Smooth muscle cell (in vitro differentiated cells): ENCODE measurements around the gene ARFGAP3. TPM values are rescaled to one million over a fixed set of nuclear protein-coding genes. Genes with fewer than 3 reads are reported as not detected.
A peak's percentile ranks its signal among the peaks of the same experiment; 100 is the strongest.

Experiments
- DNase-seq: peaks from one replicate; lab custom pipeline; 2025; ENCODE audit not compliant: unreplicated experiment; lab: John Stamatoyannopoulos, UW
- H2AFZ ChIP-seq: fragments of 200-600 bp; sonication (generic); 2 replicates; pipeline ENCODE4 v1.6.0; 2016; ENCODE audit warnings: antibody characterized with exemption, low read depth, mild to moderate bottlenecking
- H3F3A ChIP-seq: fragments of 200-600 bp; sonication (generic); 2 replicates; pipeline ENCODE4 v1.6.0; 2017; ENCODE audit warnings: antibody characterized with exemption, low read depth
- H3K27ac ChIP-seq: fragments of 200-600 bp; sonication (generic); 2 replicates; pipeline ENCODE4 v1.5.1; 2016; ENCODE audit warnings: low read depth, mild to moderate bottlenecking
- H3K27me3 ChIP-seq: fragments of 200-600 bp; sonication (generic); 2 replicates; pipeline ENCODE4 v1.6.1; 2016; ENCODE audit warnings: low read depth, mild to moderate bottlenecking
- H3K36me3 ChIP-seq: fragments of 200-600 bp; sonication (generic); 2 replicates; pipeline ENCODE4 v1.5.1; 2016; ENCODE audit warnings: low read depth
- H3K4me1 ChIP-seq: fragments of 200-600 bp; sonication (generic); 2 replicates; pipeline ENCODE4 v1.5.1; 2016; ENCODE audit warnings: low read depth
- H3K4me2 ChIP-seq: fragments of 200-600 bp; sonication (generic); 2 replicates; pipeline ENCODE4 v1.6.0; 2016; ENCODE audit warnings: mild to moderate bottlenecking
- H3K4me3 ChIP-seq: fragments of 200-600 bp; sonication (generic); 2 replicates; pipeline ENCODE4 v1.5.1; 2016; ENCODE audit warnings: mild to moderate bottlenecking
- H3K79me2 ChIP-seq: fragments of 200-600 bp; sonication (generic); 2 replicates; pipeline ENCODE4 v1.6.0; 2016; ENCODE audit warnings: low read depth, mild to moderate bottlenecking
- H3K9ac ChIP-seq: fragments of 200-600 bp; sonication (generic); 2 replicates; pipeline ENCODE4 v1.6.0; 2016; ENCODE audit warnings: low read depth
- H3K9me3 ChIP-seq: fragments of 200-600 bp; sonication (generic); replicated peaks from 2 replicates; pipeline ENCODE4 v1.5.1; 2016; ENCODE audit warnings: low read depth
- H4K20me1 ChIP-seq: fragments of 200-600 bp; sonication (generic); 2 replicates; pipeline ENCODE4 v1.6.0; 2016; ENCODE audit warnings: low read depth
- WGBS: methylation state at CpG from one replicate; pipeline ENCODE4 v1.1.7; 2016; ENCODE audit warnings: low lambda C conversion rate; 5-methylcytosine and 5-hydroxymethylcytosine counted together
- polyA plus RNA-seq: library from polyadenylated mRNA; unstranded; fragments of >200 nt; fragmentation: Nextera tagmentation; extraction: Ambion mirVana; gene quantifications from 2 replicates; pipeline ENCODE4 v1.2.1, GENCODE V29; 2016
- total RNA-seq: library from RNA; depleted of rRNA; stranded (reverse); fragments of >200 nt; gene quantifications from 2 replicates; pipeline ENCODE4 v1.2.3, GENCODE V29; 2014
- TF ChIP-seq, protein P1 (sequence below): fragments of 200-600 bp; sonication (generic); IDR thresholded peaks from 2 replicates; pipeline ENCODE4 v1.5.1; 2017; ENCODE audit warnings: borderline replicate concordance, mild to moderate bottlenecking, antibody characterized with exemption; ENCODE audit not compliant: insufficient read depth, poor library complexity, severe bottlenecking

ARFGAP3 gene
- total and polyA plus RNA-seq, 2 experiments from 2014 or later, result 69.2 to 89.9 TPM

GRCh38 chr22:42829302-42829701 is 27.8 kb downstream of the ARFGAP3 start:
- Histone ChIP-seq H3K36me3 (peaks cover 51% of the 10 kb centered on the region), H3K27me3 (no peaks in the 10 kb centered on the region), H4K20me1 (peaks cover 7% of the 10 kb centered on the region), H3K4me1 (no peaks in the 10 kb centered on the region), H3K4me2 (no peak overlapping the region), H3K4me3 (no peak overlapping the region), H3K9ac (no peak overlapping the region), H3F3A (no peaks in the 10 kb centered on the region), H3K79me2 (no peaks in the 10 kb centered on the region), H2AFZ (no peak overlapping the region), H3K27ac (no peak overlapping the region), H3K9me3 (no peaks in the 10 kb centered on the region)
- TF ChIP-seq, protein P1, sequence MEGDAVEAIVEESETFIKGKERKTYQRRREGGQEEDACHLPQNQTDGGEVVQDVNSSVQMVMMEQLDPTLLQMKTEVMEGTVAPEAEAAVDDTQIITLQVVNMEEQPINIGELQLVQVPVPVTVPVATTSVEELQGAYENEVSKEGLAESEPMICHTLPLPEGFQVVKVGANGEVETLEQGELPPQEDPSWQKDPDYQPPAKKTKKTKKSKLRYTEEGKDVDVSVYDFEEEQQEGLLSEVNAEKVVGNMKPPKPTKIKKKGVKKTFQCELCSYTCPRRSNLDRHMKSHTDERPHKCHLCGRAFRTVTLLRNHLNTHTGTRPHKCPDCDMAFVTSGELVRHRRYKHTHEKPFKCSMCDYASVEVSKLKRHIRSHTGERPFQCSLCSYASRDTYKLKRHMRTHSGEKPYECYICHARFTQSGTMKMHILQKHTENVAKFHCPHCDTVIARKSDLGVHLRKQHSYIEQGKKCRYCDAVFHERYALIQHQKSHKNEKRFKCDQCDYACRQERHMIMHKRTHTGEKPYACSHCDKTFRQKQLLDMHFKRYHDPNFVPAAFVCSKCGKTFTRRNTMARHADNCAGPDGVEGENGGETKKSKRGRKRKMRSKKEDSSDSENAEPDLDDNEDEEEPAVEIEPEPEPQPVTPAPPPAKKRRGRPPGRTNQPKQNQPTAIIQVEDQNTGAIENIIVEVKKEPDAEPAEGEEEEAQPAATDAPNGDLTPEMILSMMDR, result no peak
- DNase-seq, result no peak
- WGBS, result 95% methylated on average over 3 of the region's 3 CpGs

DNA sequence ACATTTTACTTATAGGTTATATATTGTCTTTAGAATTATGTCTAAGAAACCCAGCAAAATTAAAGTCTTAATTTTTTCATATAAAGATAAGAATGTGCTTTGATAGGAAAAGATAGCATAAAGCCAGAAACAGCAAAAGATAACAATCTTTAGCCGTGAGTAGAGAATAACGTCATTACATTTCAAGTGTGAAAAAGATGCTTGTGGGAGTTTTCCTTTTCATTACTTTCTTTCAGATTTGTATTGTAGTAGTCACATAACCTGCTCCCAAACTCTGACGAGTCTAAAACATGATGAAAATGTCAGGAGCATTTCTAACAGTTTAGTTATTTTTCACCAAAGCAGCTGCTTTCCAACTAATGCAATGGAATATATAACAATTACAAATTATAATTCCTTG is 31.3 kb downstream of the ARFGAP3 start:
- Histone ChIP-seq H3K9ac (no peak overlapping the region), H3K79me2 (peaks cover 4% of the 10 kb centered on the region), H3K4me1 (no peaks in the 10 kb centered on the region), H3K27me3 (no peaks in the 10 kb centered on the region), H3K36me3 (peaks cover 57% of the 10 kb centered on the region), H3K27ac (no peak overlapping the region), H3K4me2 (no peak overlapping the region), H3K4me3 (no peak overlapping the region), H2AFZ (no peak overlapping the region), H3K9me3 (no peaks in the 10 kb centered on the region), H4K20me1 (peaks cover 7% of the 10 kb centered on the region), H3F3A (peaks cover 5% of the 10 kb centered on the region)
- no peak for DNase-seq
- WGBS, result 91% methylated on average over 3 of the region's 3 CpGs
- TF ChIP-seq, protein P1, result no peak

DNA sequence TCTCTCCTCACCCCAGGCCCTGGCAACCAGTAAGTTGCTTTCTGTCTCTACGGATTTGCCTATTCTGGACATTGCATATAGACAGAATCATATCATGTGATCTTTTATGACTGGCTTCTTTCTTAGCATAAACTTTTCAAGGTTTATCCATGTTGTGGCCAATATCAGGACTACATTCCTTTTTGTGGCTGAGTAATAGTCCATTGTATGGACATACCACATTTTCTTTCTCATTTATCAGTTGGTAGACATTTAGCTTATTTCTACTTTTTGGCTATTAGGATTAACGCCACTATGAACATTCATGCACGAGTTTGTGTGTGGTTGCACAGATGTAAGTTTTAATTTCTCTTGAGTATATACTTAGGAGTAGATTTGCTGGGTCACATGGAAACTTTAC is 35.7 kb downstream of the ARFGAP3 start:
- no peak overlapping the region for H3K4me2 ChIP-seq
- no peak overlapping the region for H3K9ac ChIP-seq
- peaks cover 9% of the 10 kb centered on the region for H3K79me2 ChIP-seq
- H3K4me3 ChIP-seq, result no peak overlapping the region
- H3K4me1 ChIP-seq, result no peaks in the 10 kb centered on the region
- H3K27me3 ChIP-seq, result no peaks in the 10 kb centered on the region
- no peak overlapping the region for H2AFZ ChIP-seq
- no peaks in the 10 kb centered on the region for H3K9me3 ChIP-seq
- H4K20me1 ChIP-seq, result peaks cover 24% of the 10 kb centered on the region
- no peak for DNase-seq
- H3K36me3 ChIP-seq, result peaks cover 55% of the 10 kb centered on the region
- no peak overlapping the region for H3K27ac ChIP-seq
- peaks cover 5% of the 10 kb centered on the region for H3F3A ChIP-seq
- TF ChIP-seq, protein P1, result no peak
- 93% methylated on average over 3 of the region's 3 CpGs for WGBS

- Histone ChIP-seq H3K4me2 (no peak overlapping the region), H3K36me3 (peaks cover 49% of the 10 kb centered on the region), H3F3A (peaks cover 5% of the 10 kb centered on the region), H3K79me2 (peaks cover 9% of the 10 kb centered on the region), H3K9me3 (no peaks in the 10 kb centered on the region), H3K4me1 (no peaks in the 10 kb centered on the region), H3K9ac (no peak overlapping the region), H3K27ac (no peak overlapping the region), H4K20me1 (peaks cover 28% of the 10 kb centered on the region), H3K27me3 (no peaks in the 10 kb centered on the region), H2AFZ (no peak overlapping the region), H3K4me3 (no peak overlapping the region)
- no peak for DNase-seq
- TF ChIP-seq, protein P1, result peak; percentile 54
- WGBS, result 64% methylated on average over 9 of the region's 9 CpGs
Measured at GRCh38 chr22:42820045-42820763, 36.9 kb downstream of the ARFGAP3 start.
